ENCODE results near the gene USP5. TPM values are rescaled to one million over a fixed set of nuclear protein-coding genes. Genes with fewer than 3 reads are reported as not detected.

The USP5 gene
- total and polyA plus RNA-seq, 12 donors: 30.6 to 162 (median 113) TPM

- no peak overlapping the region for H3K4me3 ChIP-seq
- DNase-seq: no peak
- H3K27ac ChIP-seq: no peak overlapping the region
- H3K36me3 ChIP-seq (replicated peaks in 1 of 2): no peaks in the 10 kb centered on the region
- H3K4me1 ChIP-seq (replicated peaks in 1 of 2): peaks cover 6 to 8% of the 10 kb centered on the region in 2 donors
- 81 to 86% (median 82%) methylated on average over 20 of the region's 20 CpGs for WGBS, 4 donors
- intact Hi-C loops (cut with DNase I): no loop called here
- H3K9me3 ChIP-seq (replicated peaks in 1 of 3): no peaks in the 10 kb centered on the region
- H3K27me3 ChIP-seq: peaks cover 12% of the 10 kb centered on the region
- no peak for TF ChIP-seq POLR2A (IDR thresholded peaks at IDR 0.05)
- TF ChIP-seq CTCF (IDR thresholded peaks at IDR 0.05): no peak
These were observed 34.2 kb upstream of the USP5 start for GRCh38 chr12:6817662-6818157.

DNA sequence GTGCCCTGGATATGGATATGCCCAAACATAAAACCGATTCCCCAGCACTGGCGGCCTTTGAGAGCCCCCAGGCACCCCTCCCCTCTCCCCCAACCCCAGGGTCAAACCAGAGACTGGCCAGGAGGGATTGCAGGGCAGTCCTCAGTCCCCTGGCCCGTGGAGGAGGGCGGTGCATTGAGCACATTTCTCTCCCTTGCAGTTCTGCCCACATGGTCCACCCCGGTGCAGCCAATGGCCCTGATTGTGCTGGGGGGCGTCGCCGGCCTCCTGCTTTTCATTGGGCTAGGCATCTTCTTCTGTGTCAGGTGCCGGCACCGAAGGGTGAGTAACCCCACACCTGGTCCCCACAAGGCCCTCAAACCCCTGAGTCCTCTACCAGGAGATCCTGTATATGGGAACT, 33.7 kb upstream of the USP5 start:
- intact Hi-C loops (cut with DNase I): no loop called here
- Histone ChIP-seq H3K4me3 (no peak overlapping the region), H3K27me3 (peaks cover 9% of the 10 kb centered on the region), H3K36me3 (replicated peaks in 1 of 2) (no peaks in the 10 kb centered on the region), H3K9me3 (replicated peaks in 1 of 3) (no peaks in the 10 kb centered on the region), H3K27ac (no peak overlapping the region), H3K4me1 (replicated peaks in 1 of 2) (peaks cover 6 to 8% of the 10 kb centered on the region in 2 donors)
- no peak for TF ChIP-seq CTCF (IDR thresholded peaks at IDR 0.05)
- TF ChIP-seq POLR2A (IDR thresholded peaks at IDR 0.05): no peak
- peak in 1 of 7 donors; percentile 54 for DNase-seq
- 70 to 86% (median 74%) methylated on average over 2 to 10 of the region's 10 CpGs for WGBS, 4 donors

DNA sequence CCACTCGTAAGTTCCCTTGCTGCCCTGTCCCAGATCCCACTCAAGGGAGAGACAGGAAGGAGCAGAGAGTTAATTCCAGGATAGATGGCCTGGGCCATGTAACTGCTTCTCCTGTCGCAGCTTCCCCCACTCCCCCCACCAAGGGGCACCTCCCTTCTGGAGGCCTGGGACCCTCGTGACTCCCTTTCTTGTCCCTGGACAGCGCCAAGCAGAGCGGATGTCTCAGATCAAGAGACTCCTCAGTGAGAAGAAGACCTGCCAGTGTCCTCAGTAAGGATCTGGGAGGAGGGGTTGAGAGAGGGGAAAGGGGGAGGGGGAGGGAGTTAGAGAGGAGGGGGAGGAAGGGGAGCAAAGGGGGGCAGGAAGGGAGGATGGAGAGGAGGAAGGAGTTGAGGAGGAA, 33.3 kb upstream of the USP5 start:
- no peaks in the 10 kb centered on the region for H3K36me3 ChIP-seq (replicated peaks in 1 of 2)
- no peak for TF ChIP-seq POLR2A (IDR thresholded peaks at IDR 0.05)
- TF ChIP-seq CTCF (IDR thresholded peaks at IDR 0.05): no peak
- DNase-seq: no peak
- H3K27me3 ChIP-seq: peaks cover 8% of the 10 kb centered on the region
- WGBS, 4 donors: 74 to 82% (median 79%) methylated on average over 4 to 5 of the region's 5 CpGs
- H3K4me3 ChIP-seq: no peak overlapping the region
- no peaks in the 10 kb centered on the region for H3K9me3 ChIP-seq (replicated peaks in 1 of 3)
- no peak overlapping the region for H3K27ac ChIP-seq
- H3K4me1 ChIP-seq (replicated peaks in 1 of 2): peaks cover 6 to 8% of the 10 kb centered on the region in 2 donors
- intact Hi-C loops (cut with DNase I): no loop called here

DNA sequence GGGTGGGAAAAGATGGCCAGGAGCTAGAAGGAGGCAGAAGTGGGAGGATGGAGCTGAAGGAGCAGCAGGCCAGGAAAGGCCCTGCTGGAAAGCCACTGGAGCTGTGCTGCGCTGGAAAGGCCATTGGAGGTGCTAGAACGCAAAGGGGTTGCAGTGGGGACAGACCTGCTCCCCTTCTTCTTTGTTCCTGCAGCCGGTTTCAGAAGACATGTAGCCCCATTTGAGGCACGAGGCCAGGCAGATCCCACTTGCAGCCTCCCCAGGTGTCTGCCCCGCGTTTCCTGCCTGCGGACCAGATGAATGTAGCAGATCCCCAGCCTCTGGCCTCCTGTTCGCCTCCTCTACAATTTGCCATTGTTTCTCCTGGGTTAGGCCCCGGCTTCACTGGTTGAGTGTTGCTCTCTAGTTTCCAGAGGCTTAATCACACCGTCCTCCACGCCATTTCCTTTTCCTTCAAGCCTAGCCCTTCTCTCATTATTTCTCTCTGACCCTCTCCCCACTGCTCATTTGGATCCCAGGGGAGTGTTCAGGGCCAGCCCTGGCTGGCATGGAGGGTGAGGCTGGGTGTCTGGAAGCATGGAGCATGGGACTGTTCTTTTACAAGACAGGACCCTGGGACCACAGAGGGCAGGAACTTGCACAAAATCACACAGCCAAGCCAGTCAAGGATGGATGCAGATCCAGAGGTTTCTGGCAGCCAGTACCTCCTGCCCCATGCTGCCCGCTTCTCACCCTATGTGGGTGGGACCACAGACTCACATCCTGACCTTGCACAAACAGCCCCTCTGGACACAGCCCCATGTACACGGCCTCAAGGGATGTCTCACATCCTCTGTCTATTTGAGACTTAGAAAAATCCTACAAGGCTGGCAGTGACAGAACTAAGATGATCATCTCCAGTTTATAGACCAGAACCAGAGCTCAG, 32.6 kb upstream of the USP5 start:
- no peak for TF ChIP-seq CTCF (IDR thresholded peaks at IDR 0.05)
- TF ChIP-seq POLR2A (IDR thresholded peaks at IDR 0.05): no peak
- no peak overlapping the region for H3K27ac ChIP-seq
- no peaks in the 10 kb centered on the region for H3K36me3 ChIP-seq (replicated peaks in 1 of 2)
- no peaks in the 10 kb centered on the region for H3K9me3 ChIP-seq (replicated peaks in 1 of 3)
- peaks cover 8% of the 10 kb centered on the region for H3K27me3 ChIP-seq
- H3K4me3 ChIP-seq: no peak overlapping the region
- 81 to 88% (median 87%) methylated on average over 11 to 13 of the region's 13 CpGs for WGBS, 4 donors
- no peak for DNase-seq
- intact Hi-C loops (cut with DNase I): loop anchor here (5.0 to 10.0 kb wide), 2 partner anchors 75 to 87 kb away; no protein-coding TSS in a partner anchor
- H3K4me1 ChIP-seq (replicated peaks in 1 of 2): peaks cover 6 to 8% of the 10 kb centered on the region in 2 donors
